ENCODE data around the gene ASXL2.
"Not testable (repeated sequence)": the region's sequence is repeated elsewhere in the genome, so short reads cannot be mapped to it uniquely, and the experiment has no call there.

ASXL2 gene

DNA sequence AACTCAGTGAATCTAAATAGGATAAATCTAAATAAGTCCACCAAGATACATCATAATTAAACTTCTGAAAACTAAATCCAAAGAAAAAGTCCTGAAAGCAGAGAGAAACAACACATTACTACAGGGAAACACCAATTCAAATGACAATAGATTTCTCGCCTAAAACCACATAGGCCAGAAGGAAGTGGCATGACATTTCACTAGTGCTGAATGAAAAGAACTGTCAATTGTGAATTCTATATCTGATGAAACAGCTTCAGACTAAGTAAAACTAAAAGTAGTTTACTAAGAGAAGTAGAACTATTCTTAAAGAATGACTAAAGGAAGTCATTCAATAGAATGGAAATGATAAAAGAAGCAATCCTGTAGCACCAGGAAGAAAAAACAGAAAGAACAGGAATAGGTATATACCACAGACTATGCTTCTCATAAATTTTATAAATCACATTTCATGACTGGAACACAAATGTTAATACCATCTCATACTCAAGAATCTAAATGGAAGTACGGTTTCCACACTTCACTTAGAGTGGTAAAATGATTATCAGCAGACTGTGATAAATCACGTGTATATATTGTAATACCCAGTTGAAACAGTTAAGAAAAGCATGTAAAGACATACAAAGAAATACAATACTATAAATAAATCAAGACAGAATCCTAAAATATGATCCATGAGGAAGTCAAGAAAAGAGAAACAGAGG lies 46.4 kb downstream of the ASXL2 start:
- DNase-seq, result peak; percentile 41

DNA sequence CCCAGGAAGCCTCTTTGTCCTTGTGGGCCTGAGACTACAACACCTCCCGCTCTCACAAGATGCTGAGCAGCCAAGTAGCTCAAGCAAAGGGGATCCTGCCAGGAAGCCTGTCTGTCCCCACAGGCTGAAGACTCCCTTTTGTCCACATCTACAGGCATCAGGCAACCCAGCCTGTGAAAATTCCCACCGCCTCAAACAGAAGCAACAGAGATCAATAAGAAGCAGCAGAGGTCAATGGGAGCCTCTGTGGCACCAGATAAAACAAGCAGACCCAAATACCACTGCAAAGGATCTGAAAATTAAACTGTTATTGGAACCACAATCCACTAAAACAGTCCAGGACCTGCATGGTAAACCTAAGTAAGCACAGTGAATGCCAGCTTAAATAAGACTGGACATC lies 48.5 kb downstream of the ASXL2 start:
- DNase-seq, result no peak

DNA sequence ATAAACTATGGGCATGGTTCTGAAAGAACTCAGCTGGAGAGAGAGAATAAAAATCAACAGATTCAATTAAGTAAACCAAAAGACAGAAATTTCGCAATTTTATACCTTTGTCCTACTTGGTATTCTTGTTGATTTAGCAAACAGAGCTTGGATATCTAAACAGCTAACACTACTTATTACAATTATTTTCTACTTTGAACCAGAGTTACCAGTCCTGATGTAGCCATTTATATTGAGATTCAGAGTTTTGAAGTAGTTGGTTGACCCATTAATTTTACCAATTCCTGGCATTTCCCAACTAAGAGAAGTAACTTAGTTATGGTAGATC lies 48.9 kb downstream of the ASXL2 start:
- no peak for DNase-seq

- DNase-seq, result not testable (repeated sequence)
These were observed 49.5 kb downstream of the ASXL2 start for GRCh38 chr2:25828532-25829376.

- DNase-seq, result peak; percentile 60
These were observed 53.0 kb downstream of the ASXL2 start for GRCh38 chr2:25825238-25825637.

GRCh38 chr2:25824718-25825117 lies 53.6 kb downstream of the ASXL2 start:
- no peak for DNase-seq

- DNase-seq, result no peak
These were observed 54.1 kb downstream of the ASXL2 start for GRCh38 chr2:25824216-25824615.

GRCh38 chr2:25822190-25823117 lies 55.8 kb downstream of the ASXL2 start:
- peak; percentile 70 for DNase-seq

- DNase-seq, result no peak
These were observed 56.8 kb downstream of the ASXL2 start for GRCh38 chr2:25821225-25822056.

GRCh38 chr2:25819597-25820039 lies 58.7 kb downstream of the ASXL2 start:
- no peak for DNase-seq

GRCh38 chr2:25817630-25818029 lies 60.7 kb downstream of the ASXL2 start:
- DNase-seq, result peak; percentile 22

GRCh38 chr2:25817006-25817405 lies 61.3 kb downstream of the ASXL2 start:
- no peak for DNase-seq

DNA sequence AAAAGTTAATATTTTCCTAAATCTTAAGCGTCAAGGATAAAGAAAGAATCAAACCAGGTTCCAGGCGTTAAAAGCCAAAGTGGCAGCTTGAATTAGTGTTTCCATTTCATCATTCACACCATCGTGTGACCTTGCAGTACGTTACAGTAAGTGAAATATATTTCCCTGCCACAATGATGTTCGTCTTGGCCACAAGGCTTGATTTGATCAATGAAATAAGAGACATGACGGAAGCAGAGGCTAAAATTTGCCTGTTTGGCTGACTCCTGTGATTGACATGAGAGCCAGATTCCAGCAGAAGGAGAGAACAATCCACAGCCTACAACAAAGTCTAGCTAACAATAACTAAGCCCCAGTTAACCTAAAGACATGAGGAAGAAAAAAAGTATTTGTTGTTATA lies 62.0 kb downstream of the ASXL2 start:
- peak; percentile 26 for DNase-seq

DNA sequence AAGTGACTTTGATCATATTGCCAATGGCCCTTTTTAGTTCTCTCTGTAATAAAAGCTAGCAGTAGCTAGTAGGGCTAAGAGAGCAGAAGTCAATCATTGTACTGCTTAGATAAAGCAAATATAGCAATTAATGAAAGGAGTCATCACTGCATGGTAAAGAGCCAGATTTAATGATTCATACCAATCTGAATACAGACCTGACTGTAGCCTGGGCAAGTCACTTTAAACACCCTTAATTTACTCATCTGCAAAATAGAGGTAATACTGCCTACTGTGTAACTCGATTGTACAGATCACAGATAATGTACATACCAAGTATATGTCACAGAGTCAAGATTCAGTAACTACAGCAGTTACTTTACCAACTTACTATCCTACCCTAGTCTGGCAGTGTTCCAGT lies 63.6 kb downstream of the ASXL2 start:
- no peak for DNase-seq

DNA sequence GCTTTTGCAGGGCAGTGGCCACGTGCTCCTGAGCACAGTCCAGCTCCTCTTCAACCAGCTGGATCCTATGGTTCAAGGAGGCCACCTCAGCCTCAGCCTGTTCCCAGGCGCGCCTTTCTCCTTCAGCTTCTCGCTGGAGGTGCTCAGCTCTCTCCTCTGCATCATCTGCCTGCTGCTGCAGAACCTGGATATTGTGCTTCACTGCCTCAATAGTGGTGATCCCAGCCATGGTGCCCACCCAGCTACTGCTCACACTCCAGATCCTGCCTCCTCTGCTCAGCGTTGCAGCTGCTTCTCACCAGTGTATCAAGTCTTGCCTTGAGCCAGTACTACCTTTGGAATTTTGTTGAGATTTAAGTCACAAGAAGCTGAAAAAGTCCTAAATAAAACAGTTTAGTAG lies 67.9 kb downstream of the ASXL2 start:
- no peak for DNase-seq

DNA sequence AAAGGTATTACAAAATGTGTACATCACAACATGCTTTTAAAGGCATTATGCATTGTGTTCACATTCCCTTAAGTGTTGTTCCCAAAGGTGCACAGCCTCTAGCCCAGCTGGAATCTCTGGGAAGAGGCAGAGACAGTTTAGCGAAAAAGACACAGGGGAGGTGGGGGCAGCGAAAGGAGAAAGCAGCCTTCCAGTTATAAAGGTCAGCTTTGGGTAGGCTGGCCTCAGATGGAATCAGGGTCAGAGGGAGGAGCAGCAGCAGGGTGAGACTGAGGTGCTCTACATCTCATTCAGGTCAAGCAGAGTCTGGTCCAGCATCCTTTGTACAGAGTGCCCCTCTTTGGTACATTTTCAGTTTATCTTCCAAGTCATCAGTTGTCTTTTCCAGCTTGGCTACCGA lies 68.6 kb downstream of the ASXL2 start:
- no peak for DNase-seq

- no peak for DNase-seq
These were observed 70.3 kb downstream of the ASXL2 start for GRCh38 chr2:25808006-25808383.

GRCh38 chr2:25806941-25807340 lies 71.3 kb downstream of the ASXL2 start:
- DNase-seq, result no peak

GRCh38 chr2:25805987-25806386 lies 72.3 kb downstream of the ASXL2 start:
- no peak for DNase-seq

GRCh38 chr2:25804338-25804737 lies 73.9 kb downstream of the ASXL2 start:
- DNase-seq, result no peak

- DNase-seq, result no peak
These were observed 79.0 kb downstream of the ASXL2 start for GRCh38 chr2:25799301-25799700.

All from CD4-positive, alpha-beta T cell treated with Interleukin-17A for 1 hour (primary cell).